Fibroblast of the conjunctiva (primary cell): ENCODE measurements around the gene IL36A.

Experiments
- DNase-seq: peaks from one replicate; pipeline ENCODE4 v3.0.0-alpha.2; 2010; ENCODE audit warnings: low read depth

Gene IL36A

DNA sequence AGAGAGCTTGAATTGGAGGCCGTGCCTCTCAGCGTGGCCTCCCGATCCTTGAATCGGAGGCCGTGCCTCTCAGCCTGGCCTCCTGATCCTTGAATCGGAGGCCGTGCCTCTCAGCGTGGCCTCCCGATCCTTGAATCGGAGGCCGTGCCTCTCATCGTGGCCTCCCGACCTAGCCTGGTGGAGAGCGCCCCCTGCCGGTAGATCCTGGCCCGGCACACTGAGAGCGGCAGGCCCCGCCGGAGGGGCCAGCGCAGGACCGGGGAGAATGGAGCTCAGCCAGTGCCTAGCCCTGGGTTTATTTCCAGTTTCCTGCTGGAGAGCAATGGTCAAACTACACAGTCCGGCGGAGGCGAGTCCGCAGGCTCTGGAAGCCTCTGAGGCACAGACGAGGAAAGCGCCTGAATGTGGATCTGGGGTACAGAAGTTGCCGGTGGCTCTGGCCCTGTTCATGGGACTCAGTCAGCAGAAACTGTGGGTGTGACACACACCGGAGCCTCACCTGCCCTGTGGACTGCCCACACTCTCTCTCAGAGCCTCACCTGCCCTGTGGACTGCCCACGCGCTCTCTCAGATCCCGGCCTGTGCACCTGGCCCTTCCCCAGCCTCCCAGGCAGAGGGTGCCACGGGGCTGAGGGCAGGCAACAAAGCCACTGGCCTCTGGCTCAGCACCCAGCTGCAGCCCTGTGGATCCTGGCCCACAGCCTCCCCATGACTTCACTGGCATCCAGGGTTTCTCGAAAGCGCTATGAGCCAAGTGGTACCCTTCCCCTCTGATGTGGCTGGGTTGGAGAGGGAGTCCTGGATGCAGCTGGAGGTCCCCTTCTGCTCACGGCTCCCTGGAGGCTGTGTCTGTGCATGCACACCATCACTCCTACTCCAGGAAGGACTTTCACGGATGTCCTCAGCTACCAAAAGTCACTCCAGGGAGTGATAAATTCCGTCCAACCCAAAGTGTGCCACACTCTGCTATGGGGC, 45.9 kb downstream of the IL36A start:
- no peak for DNase-seq

DNA sequence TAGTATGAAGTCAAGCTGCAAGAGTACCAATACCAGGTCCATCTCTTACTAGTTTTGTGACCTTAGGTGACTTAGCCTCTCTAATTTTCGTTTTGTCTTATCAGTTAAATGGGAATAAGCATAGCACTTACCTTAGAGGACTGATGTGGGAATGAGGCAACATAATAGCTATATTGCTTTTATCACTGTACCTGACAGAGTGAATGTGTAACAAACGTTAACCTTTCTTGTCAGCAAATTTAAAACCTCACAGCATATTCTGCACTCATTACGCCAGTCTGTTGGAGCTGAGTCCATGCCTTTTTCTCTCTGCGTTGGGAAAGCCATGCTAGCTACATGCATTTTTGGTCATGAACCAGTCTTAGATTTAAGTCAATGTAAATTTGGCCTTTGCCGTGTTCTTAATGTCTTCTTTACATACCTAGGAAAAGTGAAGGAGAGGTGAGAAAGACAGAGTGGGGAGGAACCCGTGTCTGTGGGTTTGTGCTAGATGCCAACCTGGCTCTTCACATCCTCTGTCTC, 47.2 kb downstream of the IL36A start, which contains the start of gene IL36B:
Gene IL36B, minus strand, starts transcription at position 472 of the 522 bp plus-strand sequence.
- DNase-seq: no peak

DNA sequence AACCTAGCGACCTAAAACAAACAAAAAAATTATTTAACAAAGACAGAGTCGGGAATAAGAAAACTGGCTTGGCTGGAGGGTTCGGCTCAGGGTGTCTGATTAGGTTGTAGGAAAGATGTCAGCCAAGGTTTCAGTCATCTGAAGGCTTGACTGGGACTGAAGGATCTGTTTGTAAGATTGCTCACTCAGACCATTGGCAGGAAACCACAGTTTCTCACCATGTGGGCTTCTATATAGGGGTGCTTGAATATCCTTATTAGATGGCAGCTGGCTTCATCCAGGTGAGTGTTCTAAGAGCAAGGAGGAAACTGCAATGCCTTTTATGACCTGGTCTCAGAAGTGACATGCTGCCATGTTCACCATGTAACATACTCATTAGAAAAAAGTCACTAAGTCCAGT, 48.4 kb downstream of the IL36A start:
- no peak for DNase-seq

DNA sequence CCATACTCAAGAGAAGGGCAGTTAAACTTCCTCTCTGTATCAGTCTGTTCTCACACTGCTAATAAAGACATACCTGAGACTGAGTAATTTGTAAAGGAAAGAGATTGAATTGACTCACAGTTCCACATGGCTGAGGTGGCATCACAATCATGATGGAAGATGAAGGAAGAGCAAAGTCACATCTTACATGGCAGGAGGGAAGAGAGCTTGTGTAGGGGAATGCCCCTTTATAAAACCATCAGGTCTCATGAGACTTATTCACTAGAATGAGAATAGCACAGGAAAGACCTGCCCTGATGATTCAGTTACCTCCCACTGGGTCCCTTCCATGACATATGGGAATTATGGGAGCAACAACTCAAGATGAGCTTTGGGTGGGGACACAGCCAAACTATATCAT, 48.8 kb downstream of the IL36A start:
- DNase-seq: no peak

DNA sequence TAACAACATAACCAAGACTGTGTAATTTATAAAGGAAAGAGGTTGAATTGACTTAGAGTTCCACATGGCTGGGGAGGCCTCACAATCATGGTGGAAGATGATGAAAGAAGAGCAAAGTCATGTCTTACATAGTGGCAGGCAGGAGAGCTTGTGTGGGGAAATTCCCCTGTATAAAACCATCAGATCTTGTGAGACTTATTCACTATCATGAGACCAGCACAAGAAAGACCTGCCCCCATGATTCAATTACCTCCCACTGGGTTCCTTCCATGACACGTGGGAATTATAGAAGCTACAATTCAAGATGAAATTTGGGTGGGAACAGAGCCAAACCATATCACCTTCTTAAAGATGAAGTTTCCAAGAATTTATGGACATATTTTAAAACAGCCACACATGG, 51.3 kb downstream of the IL36A start:
- DNase-seq: no peak

DNA sequence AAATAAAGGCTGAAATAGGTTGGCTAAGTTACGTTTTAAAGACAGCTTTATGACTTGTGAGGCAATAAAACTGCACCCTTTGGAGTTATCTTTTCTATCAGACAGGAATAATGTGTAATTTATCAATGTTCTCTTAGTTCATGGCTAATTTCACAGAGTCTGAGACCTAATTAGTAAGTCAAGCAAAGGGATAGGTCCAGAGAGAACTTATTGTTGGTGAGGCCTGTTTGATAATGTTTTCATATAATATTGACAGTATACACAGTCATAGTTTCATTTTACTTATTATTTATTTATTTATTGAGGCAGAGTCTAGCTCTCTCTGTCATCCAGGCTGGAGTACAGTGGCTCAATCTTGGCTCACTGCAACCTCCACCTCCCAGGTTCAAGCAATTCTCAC, 51.9 kb downstream of the IL36A start:
- DNase-seq: no peak
